Liver (tissue), 9 donors: ENCODE results near the gene NNT. TPM values are rescaled to one million over a fixed set of nuclear protein-coding genes. Genes with fewer than 3 reads are reported as not detected.

Experiments used
- DNase-seq: peaks from one replicate; pipeline ENCODE4 v3.0.0-alpha.2; 2017; ENCODE audit warnings: low spot score
- H3K27ac ChIP-seq, 2 donors: one replicate each; pipeline ENCODE4 v1.7.0; 2013; ENCODE audit warnings: inconsistent platforms in 2 of 2, low read length in 2 of 2, control low read depth in 1 of 2, low read depth in 1 of 2, mild to moderate bottlenecking in 1 of 2
- H3K27me3 ChIP-seq, 4 donors: one replicate each; pipeline versions ENCODE4 v1.6.1 to v1.7.0; 2013; ENCODE audit warnings: low read length in 3 of 4, inconsistent platforms in 1 of 4, mild to moderate bottlenecking in 1 of 4, moderate library complexity in 1 of 4; ENCODE audit not compliant: control insufficient read depth in 4 of 4, insufficient read depth in 4 of 4
- H3K36me3 ChIP-seq, 4 donors: one replicate each; pipeline versions ENCODE4 v1.6.1 to v1.7.0; 2013; ENCODE audit warnings: low read length in 3 of 4, mild to moderate bottlenecking in 3 of 4, low read depth in 1 of 4, moderate library complexity in 1 of 4; ENCODE audit not compliant: control insufficient read depth in 4 of 4, insufficient read depth in 3 of 4
- H3K4me1 ChIP-seq, 4 donors: one replicate each; pipeline versions ENCODE4 v1.6.1 to v1.7.0; 2013; ENCODE audit warnings: low read length in 3 of 4, mild to moderate bottlenecking in 3 of 4, moderate library complexity in 1 of 4; ENCODE audit not compliant: control insufficient read depth in 4 of 4, insufficient read depth in 4 of 4
- H3K4me3 ChIP-seq, 3 donors: one replicate each; pipeline versions ENCODE4 v1.6.1 to v1.7.0; 2013; ENCODE audit warnings: low read length in 3 of 3, control low read depth in 1 of 3, low read depth in 1 of 3, mild to moderate bottlenecking in 1 of 3
- H3K9ac ChIP-seq, 2 donors: one replicate each; pipeline ENCODE4 v1.7.0; 2013; ENCODE audit warnings: low read length in 2 of 2, mild to moderate bottlenecking in 2 of 2, moderate library complexity in 2 of 2, control low read depth in 1 of 2, low read depth in 1 of 2
- H3K9me3 ChIP-seq, 4 donors: one replicate each; pipeline versions ENCODE4 v1.6.1 to v1.7.0; 2013; ENCODE audit warnings: low read length in 3 of 4; ENCODE audit not compliant: control insufficient read depth in 4 of 4
- ATF3 ChIP-seq: IDR thresholded peaks from 2 replicates; pipeline ENCODE4 v1.6.1; 2016; ENCODE audit warnings: antibody characterized with exemption
- EGR1 ChIP-seq, 2 donors: IDR thresholded peaks; 2 replicates each; pipeline ENCODE4 v1.6.1; 2016 to 2018; ENCODE audit warnings: antibody characterized with exemption in 2 of 2, low read depth in 2 of 2
- FOXA1 ChIP-seq: IDR thresholded peaks from 2 replicates; pipeline ENCODE4 v1.6.1; 2016; ENCODE audit warnings: antibody characterized with exemption
- GABPA ChIP-seq, 2 donors: IDR thresholded peaks in 1 of 2; conservative IDR thresholded peaks in 1 of 2; 2 replicates each; pipeline ENCODE4 v1.6.1; 2016; ENCODE audit warnings: antibody characterized with exemption in 2 of 2, mild to moderate bottlenecking in 1 of 2, moderate library complexity in 1 of 2
- HNF4A ChIP-seq, 2 donors: conservative IDR thresholded peaks; 2 replicates each; pipeline ENCODE4 v1.6.1; 2016; ENCODE audit warnings: antibody characterized with exemption in 2 of 2, mild to moderate bottlenecking in 2 of 2
- HNF4G ChIP-seq: IDR thresholded peaks from 2 replicates; pipeline ENCODE4 v1.6.1; 2016; ENCODE audit warnings: antibody characterized with exemption
- JUND ChIP-seq, 2 donors: IDR thresholded peaks; 2 replicates each; pipeline ENCODE4 v1.6.1; 2016; ENCODE audit warnings: antibody characterized with exemption in 2 of 2
- NR2F2 ChIP-seq: IDR thresholded peaks from 2 replicates; pipeline ENCODE4 v1.6.1; 2016; ENCODE audit warnings: antibody characterized with exemption
- REST ChIP-seq: IDR thresholded peaks from 2 replicates; pipeline ENCODE4 v1.6.1; 2016; ENCODE audit warnings: antibody characterized with exemption, mild to moderate bottlenecking
- RXRA ChIP-seq, 2 donors: IDR thresholded peaks; 2 replicates each; pipeline ENCODE4 v1.6.1; 2017 to 2018; ENCODE audit warnings: antibody characterized with exemption in 2 of 2, mild to moderate bottlenecking in 1 of 2
- SP1 ChIP-seq: IDR thresholded peaks from 2 replicates; pipeline ENCODE4 v1.6.1; 2018; ENCODE audit warnings: antibody characterized with exemption, mild to moderate bottlenecking
- TAF1 ChIP-seq: conservative IDR thresholded peaks from 2 replicates; pipeline ENCODE4 v1.6.1; 2016; ENCODE audit warnings: antibody characterized with exemption, mild to moderate bottlenecking
- YY1 ChIP-seq: IDR thresholded peaks from 2 replicates; pipeline ENCODE4 v1.6.1; 2016; ENCODE audit warnings: antibody characterized with exemption, mild to moderate bottlenecking
- ZBTB33 ChIP-seq: IDR thresholded peaks from 2 replicates; pipeline ENCODE4 v1.6.1; 2016; ENCODE audit warnings: antibody characterized with exemption
- polyA plus RNA-seq, 2 donors: library from polyadenylated mRNA; stranded (reverse) in 1 of 2; unstranded in 1 of 2; fragments of 200-250 nt in 1 of 2; fragments of >200 nt in 1 of 2; fragmentation: Nextera tagmentation in 1 of 2; extraction: Ambion mirVana in 1 of 2; gene quantifications; one replicate each; pipeline versions ENCODE4 v1.2.1 to v1.2.3, GENCODE V29; 2013 to 2015
- total RNA-seq, 2 donors: library from RNA; depleted of rRNA; stranded (reverse); fragments of >200 nt; gene quantifications; one replicate each; pipeline ENCODE4 v1.2.3, GENCODE V29; 2014
- TF ChIP-seq, protein P1 (sequence below): IDR thresholded peaks from 2 replicates; pipeline ENCODE4 v1.6.1; 2016; ENCODE audit warnings: antibody characterized with exemption
- TF ChIP-seq, protein P2 (sequence below): fragments of 150-350 bp; IDR thresholded peaks from 2 replicates; pipeline ENCODE4 v1.5.1; 2017; ENCODE audit warnings: improper control_type of control experiment, low read depth, low read length; ENCODE audit not compliant: missing input control
- donor health status: healthy.
- donor health status: healthy.
- donor health status: healthy.
- donor health status: healthy.
- donor health status: healthy.

Gene NNT
- total and polyA plus RNA-seq, 4 donors: 45.4 to 154 (median 89.2) TPM

GRCh38 chr5:43685252-43685950 lies 82.4 kb downstream of the NNT start:
- TF ChIP-seq FOXA1 (no peak), HNF4G (no peak), GABPA (IDR thresholded peaks at IDR 0.05 in 1 of 2, conservative IDR thresholded peaks at IDR 0.05 in 1 of 2) (no peak), HNF4A (conservative IDR thresholded peaks at IDR 0.05) (no peak), EGR1 (IDR thresholded peaks at IDR 0.05; ENCODE audit: low read depth in 2 of 2) (no peak), ATF3 (no peak), YY1 (no peak), NR2F2 (no peak), RXRA (IDR thresholded peaks at IDR 0.05) (no peak), TAF1 (no peak), REST (no peak), JUND (IDR thresholded peaks at IDR 0.05) (no peak), ZBTB33 (no peak), SP1 (no peak)
- TF ChIP-seq, protein P1, sequence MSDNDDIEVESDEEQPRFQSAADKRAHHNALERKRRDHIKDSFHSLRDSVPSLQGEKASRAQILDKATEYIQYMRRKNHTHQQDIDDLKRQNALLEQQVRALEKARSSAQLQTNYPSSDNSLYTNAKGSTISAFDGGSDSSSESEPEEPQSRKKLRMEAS: no peak
- TF ChIP-seq, protein P2, sequence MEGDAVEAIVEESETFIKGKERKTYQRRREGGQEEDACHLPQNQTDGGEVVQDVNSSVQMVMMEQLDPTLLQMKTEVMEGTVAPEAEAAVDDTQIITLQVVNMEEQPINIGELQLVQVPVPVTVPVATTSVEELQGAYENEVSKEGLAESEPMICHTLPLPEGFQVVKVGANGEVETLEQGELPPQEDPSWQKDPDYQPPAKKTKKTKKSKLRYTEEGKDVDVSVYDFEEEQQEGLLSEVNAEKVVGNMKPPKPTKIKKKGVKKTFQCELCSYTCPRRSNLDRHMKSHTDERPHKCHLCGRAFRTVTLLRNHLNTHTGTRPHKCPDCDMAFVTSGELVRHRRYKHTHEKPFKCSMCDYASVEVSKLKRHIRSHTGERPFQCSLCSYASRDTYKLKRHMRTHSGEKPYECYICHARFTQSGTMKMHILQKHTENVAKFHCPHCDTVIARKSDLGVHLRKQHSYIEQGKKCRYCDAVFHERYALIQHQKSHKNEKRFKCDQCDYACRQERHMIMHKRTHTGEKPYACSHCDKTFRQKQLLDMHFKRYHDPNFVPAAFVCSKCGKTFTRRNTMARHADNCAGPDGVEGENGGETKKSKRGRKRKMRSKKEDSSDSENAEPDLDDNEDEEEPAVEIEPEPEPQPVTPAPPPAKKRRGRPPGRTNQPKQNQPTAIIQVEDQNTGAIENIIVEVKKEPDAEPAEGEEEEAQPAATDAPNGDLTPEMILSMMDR: no peak
- H3K27ac ChIP-seq: no peak overlapping the region

More at GRCh38 chr5:43685252-43685950, 82.4 kb downstream of the NNT start:
- no peak for DNase-seq
- peaks cover 0 to 20% (median 3%) of the 10 kb centered on the region in 4 donors for H3K36me3 ChIP-seq
- no peak overlapping the region for H3K4me3 ChIP-seq
- H3K27me3 ChIP-seq: no peaks in the 10 kb centered on the region
- H3K4me1 ChIP-seq: peaks cover 0 to 5% (median 0%) of the 10 kb centered on the region in 4 donors
- no peaks in the 10 kb centered on the region for H3K9me3 ChIP-seq
- no peak overlapping the region for H3K9ac ChIP-seq
